Measurements from ENCODE around the gene GPR155. TPM values are rescaled to one million over a fixed set of nuclear protein-coding genes. Genes with fewer than 3 reads are reported as not detected.

Gene GPR155
- total and polyA plus RNA-seq, 2 donors (not counting 1 experiment from before 2014, with no cell fraction given): 4.2 to 17.6 TPM

DNA sequence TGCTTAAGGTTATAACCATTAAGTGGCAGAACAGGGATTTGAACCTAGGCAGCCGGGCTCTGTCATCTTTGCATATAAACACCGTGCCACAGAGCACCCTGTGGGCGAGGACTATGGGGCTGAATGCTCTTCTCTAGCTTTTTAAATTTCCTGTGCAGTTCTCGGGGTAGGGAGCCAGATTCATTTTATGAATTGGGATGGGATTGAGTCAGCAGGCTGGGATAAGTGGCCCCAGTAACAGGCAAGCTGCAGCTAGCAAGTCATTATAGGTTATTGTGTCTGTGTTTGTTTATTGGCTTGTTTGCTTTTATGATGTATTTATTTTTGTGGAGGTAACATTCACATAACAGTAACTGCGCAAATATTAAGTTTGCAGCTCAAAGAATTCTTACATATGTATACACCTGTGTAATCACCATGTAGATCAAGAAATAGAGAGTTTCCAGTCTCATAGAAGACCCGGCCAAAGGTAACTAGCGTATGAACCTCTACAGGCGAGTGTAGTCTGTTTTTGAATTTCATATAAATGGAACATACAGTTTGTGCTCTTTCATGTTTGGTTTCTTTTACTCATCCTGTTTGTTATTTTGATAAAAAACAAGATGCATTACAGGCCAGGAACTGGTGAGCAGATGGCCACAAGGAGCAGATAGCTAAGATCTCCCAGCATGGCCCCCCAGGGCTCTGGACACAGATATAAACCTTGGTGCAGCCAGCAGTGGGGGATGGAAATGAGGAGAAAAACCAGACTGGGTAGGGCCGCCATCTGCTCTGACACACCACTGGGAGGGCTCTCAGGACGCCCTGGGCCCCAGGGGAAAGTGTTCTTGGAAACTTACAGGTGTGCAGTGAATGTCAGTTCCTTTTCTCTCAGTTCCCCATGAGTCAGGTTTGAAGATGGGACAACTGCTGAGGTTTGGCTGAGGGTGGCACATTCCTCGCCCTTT lies 49.2 kb upstream of the GPR155 start:
- H3K36me3 ChIP-seq (replicated peaks in 1 of 2; ENCODE audit: control extremely low read depth in 1 of 2, control insufficient read depth in 1 of 2, extremely low read depth in 1 of 2, insufficient read depth in 2 of 2, low read length in 1 of 2): no peaks in the 10 kb centered on the region
- no peak for ATAC-seq (ENCODE audit: low read depth)
- peaks cover 16% of the 10 kb centered on the region for H3K27me3 Mint-ChIP-seq
- no peak overlapping the region for H3K4me3 ChIP-seq (ENCODE audit: control extremely low read depth in 1 of 5, extremely low read depth in 1 of 5, insufficient read depth in 1 of 5, low read depth in 2 of 5, low read length in 4 of 5)
- no peak overlapping the region for H3K4me2 ChIP-seq (replicated peaks; ENCODE audit: low read depth, low read length, poor library complexity, severe bottlenecking)
- no peaks in the 10 kb centered on the region for H3K4me1 Mint-ChIP-seq
- no peak for TF ChIP-seq EZH2 (IDR thresholded peaks at IDR 0.05; ENCODE audit: borderline replicate concordance, insufficient read depth, low read depth, low read length, poor library complexity, severe bottlenecking)
- TF ChIP-seq, protein P1, sequence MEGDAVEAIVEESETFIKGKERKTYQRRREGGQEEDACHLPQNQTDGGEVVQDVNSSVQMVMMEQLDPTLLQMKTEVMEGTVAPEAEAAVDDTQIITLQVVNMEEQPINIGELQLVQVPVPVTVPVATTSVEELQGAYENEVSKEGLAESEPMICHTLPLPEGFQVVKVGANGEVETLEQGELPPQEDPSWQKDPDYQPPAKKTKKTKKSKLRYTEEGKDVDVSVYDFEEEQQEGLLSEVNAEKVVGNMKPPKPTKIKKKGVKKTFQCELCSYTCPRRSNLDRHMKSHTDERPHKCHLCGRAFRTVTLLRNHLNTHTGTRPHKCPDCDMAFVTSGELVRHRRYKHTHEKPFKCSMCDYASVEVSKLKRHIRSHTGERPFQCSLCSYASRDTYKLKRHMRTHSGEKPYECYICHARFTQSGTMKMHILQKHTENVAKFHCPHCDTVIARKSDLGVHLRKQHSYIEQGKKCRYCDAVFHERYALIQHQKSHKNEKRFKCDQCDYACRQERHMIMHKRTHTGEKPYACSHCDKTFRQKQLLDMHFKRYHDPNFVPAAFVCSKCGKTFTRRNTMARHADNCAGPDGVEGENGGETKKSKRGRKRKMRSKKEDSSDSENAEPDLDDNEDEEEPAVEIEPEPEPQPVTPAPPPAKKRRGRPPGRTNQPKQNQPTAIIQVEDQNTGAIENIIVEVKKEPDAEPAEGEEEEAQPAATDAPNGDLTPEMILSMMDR (IDR thresholded peaks at IDR 0.05): no peak
- no peak overlapping the region for H3K4me3 Mint-ChIP-seq
- H3K9ac ChIP-seq (ENCODE audit: low read length): no peak overlapping the region
- no peak overlapping the region for H2AFZ ChIP-seq (ENCODE audit: insufficient read depth, low read depth, low read length, poor library complexity, severe bottlenecking)
- no peaks in the 10 kb centered on the region for H3K9me3 ChIP-seq (ENCODE audit: control extremely low read depth in 1 of 3, control insufficient read depth in 2 of 3, insufficient read depth in 1 of 3, low read length in 2 of 3)
- H3K9me3 Mint-ChIP-seq (ENCODE audit: insufficient read depth): no peaks in the 10 kb centered on the region
- no peak overlapping the region for H3K27ac ChIP-seq (ENCODE audit: low read length in 2 of 2)
- no peaks in the 10 kb centered on the region for H3K27me3 ChIP-seq (replicated peaks in 1 of 4; ENCODE audit: control extremely low read depth in 1 of 4, control insufficient read depth in 3 of 4, insufficient read depth in 4 of 4, low read length in 3 of 4)
- H3K79me2 ChIP-seq (ENCODE audit: control insufficient read depth, insufficient read depth, low read length): no peaks in the 10 kb centered on the region
- H4K20me1 ChIP-seq (ENCODE audit: control insufficient read depth, insufficient read depth, low read length, poor library complexity, severe bottlenecking): no peaks in the 10 kb centered on the region
- H3K27ac Mint-ChIP-seq: no peak overlapping the region
- intact Hi-C loops (cut with micrococcal nuclease): no loop called here
- WGBS (ENCODE audit: insufficient coverage): 69% methylated on average over 8 of the region's 11 CpGs
- H3K4me1 ChIP-seq (ENCODE audit: control insufficient read depth in 2 of 2, insufficient read depth in 2 of 2, low read length in 2 of 2): no peaks in the 10 kb centered on the region
- POLR2A ChIA-PET: no interaction called here
- CTCF ChIA-PET: interaction anchor here (0.7 to 3.8 kb wide), 3 partner anchors 16 to 156 kb away, joined by 3 to 18 read pairs (median 4); no protein-coding TSS in a partner anchor
- no peak for DNase-seq

- H3K4me1 ChIP-seq (ENCODE audit: control insufficient read depth in 2 of 2, insufficient read depth in 2 of 2, low read length in 2 of 2): no peaks in the 10 kb centered on the region
- H2AFZ ChIP-seq (ENCODE audit: insufficient read depth, low read depth, low read length, poor library complexity, severe bottlenecking): no peak overlapping the region
- no peaks in the 10 kb centered on the region for H3K4me1 Mint-ChIP-seq
- no peak overlapping the region for H3K9ac ChIP-seq (ENCODE audit: low read length)
- POLR2A ChIA-PET: no interaction called here
- peaks cover 16% of the 10 kb centered on the region for H3K27me3 Mint-ChIP-seq
- no peaks in the 10 kb centered on the region for H3K9me3 ChIP-seq (ENCODE audit: control extremely low read depth in 1 of 3, control insufficient read depth in 2 of 3, insufficient read depth in 1 of 3, low read length in 2 of 3)
- CTCF ChIA-PET: interaction anchor here (0.7 to 3.8 kb wide), 4 partner anchors 15 to 155 kb away, joined by 3 to 18 read pairs (median 4); no protein-coding TSS in a partner anchor
- ATAC-seq (ENCODE audit: low read depth): no peak
- H3K4me2 ChIP-seq (replicated peaks; ENCODE audit: low read depth, low read length, poor library complexity, severe bottlenecking): no peak overlapping the region
- H3K36me3 ChIP-seq (replicated peaks in 1 of 2; ENCODE audit: control extremely low read depth in 1 of 2, control insufficient read depth in 1 of 2, extremely low read depth in 1 of 2, insufficient read depth in 2 of 2, low read length in 1 of 2): no peaks in the 10 kb centered on the region
- no peaks in the 10 kb centered on the region for H3K9me3 Mint-ChIP-seq (ENCODE audit: insufficient read depth)
- no peaks in the 10 kb centered on the region for H3K79me2 ChIP-seq (ENCODE audit: control insufficient read depth, insufficient read depth, low read length)
- TF ChIP-seq EZH2 (IDR thresholded peaks at IDR 0.05; ENCODE audit: borderline replicate concordance, insufficient read depth, low read depth, low read length, poor library complexity, severe bottlenecking): no peak
- TF ChIP-seq, protein P1 (IDR thresholded peaks at IDR 0.05): no peak
- no peaks in the 10 kb centered on the region for H4K20me1 ChIP-seq (ENCODE audit: control insufficient read depth, insufficient read depth, low read length, poor library complexity, severe bottlenecking)
- H3K4me3 Mint-ChIP-seq: no peak overlapping the region
- no peak overlapping the region for H3K27ac Mint-ChIP-seq
- no peak overlapping the region for H3K27ac ChIP-seq (ENCODE audit: low read length in 2 of 2)
- H3K27me3 ChIP-seq (replicated peaks in 1 of 4; ENCODE audit: control extremely low read depth in 1 of 4, control insufficient read depth in 3 of 4, insufficient read depth in 4 of 4, low read length in 3 of 4): no peaks in the 10 kb centered on the region
- intact Hi-C loops (cut with micrococcal nuclease): no loop called here
- WGBS (ENCODE audit: insufficient coverage): 79% methylated on average over 2 of the region's 3 CpGs
- DNase-seq: no peak
- H3K4me3 ChIP-seq (ENCODE audit: control extremely low read depth in 1 of 5, extremely low read depth in 1 of 5, insufficient read depth in 1 of 5, low read depth in 2 of 5, low read length in 4 of 5): no peak overlapping the region
These were observed 48.3 kb upstream of the GPR155 start for GRCh38 chr2:174535083-174535482.

All from B cell (primary cell).